ENCODE measurements around the gene BANK1. TPM values are rescaled to one million over a fixed set of nuclear protein-coding genes. Genes with fewer than 3 reads are reported as not detected.

BANK1 gene, protein sequence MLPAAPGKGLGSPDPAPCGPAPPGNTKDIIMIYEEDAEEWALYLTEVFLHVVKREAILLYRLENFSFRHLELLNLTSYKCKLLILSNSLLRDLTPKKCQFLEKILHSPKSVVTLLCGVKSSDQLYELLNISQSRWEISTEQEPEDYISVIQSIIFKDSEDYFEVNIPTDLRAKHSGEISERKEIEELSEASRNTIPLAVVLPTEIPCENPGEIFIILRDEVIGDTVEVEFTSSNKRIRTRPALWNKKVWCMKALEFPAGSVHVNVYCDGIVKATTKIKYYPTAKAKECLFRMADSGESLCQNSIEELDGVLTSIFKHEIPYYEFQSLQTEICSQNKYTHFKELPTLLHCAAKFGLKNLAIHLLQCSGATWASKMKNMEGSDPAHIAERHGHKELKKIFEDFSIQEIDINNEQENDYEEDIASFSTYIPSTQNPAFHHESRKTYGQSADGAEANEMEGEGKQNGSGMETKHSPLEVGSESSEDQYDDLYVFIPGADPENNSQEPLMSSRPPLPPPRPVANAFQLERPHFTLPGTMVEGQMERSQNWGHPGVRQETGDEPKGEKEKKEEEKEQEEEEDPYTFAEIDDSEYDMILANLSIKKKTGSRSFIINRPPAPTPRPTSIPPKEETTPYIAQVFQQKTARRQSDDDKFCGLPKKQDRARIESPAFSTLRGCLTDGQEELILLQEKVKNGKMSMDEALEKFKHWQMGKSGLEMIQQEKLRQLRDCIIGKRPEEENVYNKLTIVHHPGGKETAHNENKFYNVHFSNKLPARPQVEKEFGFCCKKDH
- not detected for total RNA-seq

DNA sequence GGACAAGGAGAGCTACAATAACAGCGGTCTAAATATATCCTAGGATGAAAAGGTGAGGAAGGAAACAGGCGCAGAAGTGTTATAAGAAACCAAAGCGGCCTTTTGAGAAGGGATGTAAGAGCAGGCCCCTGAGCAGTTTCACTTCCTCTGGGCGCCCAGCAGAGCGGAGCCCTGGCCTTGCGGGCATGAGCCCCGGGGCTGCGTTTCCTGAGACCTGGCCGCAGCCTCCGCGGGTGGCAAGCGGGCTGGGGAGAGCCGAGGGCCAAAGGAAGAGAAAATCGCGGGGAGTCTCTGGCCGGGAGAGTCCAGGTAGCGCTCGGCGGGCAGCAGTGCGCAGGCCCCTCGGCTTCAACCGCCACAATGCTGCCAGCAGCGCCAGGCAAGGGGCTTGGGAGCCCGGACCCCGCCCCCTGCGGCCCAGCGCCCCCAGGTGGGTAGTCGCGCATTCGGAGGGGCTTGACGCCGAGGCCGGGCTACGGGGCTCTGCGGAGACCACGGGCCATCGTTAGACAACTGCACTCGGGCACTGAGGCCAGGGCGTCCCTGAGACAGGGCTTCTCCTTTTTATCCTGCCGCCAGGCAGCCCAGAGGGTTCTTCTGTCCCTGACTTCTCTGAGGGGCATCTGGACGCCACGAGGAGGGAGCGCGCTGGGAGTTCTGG, at the start of gene BANK1:
TSS of gene BANK1 (plus strand) at position 210 of the 661 bp plus-strand sequence. CDS start at position 361, 151 bp downstream.
- no peaks in the 10 kb centered on the region for H3K36me3 Mint-ChIP-seq
- H3K27ac Mint-ChIP-seq: no peak within 1 kb of the TSS
- ChIA-PET CTCF (no interaction called here), POLR2A (no interaction called here)
- no peaks in the 10 kb centered on the region for H3K9me3 Mint-ChIP-seq
- H3K4me1 Mint-ChIP-seq (ENCODE audit: low read depth): peaks cover 9% of the 10 kb centered on the region
- peaks cover 28% of the 10 kb centered on the region for H3K27me3 Mint-ChIP-seq
- peak within 1 kb of the TSS; percentile 43 for H3K4me3 Mint-ChIP-seq
- DNase-seq: peak; percentile 33
- intact Hi-C loops (cut with micrococcal nuclease): no loop called here

DNA sequence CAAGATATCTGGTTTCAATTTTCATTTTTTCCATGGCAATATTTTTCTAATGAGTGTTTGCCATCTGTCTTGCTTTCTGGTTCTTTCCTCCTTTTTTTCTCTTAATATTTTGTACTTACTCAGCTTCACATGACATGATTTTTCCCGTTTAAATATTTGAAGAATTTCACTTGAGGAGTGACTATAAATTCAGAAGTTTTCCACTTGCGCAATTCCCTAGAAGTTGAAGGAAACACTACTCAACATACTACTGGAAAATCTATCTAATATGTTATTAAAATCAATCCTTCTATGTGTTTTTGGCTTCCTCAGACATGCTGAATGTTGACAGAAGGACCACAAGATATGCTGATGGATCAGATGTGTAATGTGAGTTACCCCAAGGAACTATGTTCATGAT, 36.8 kb upstream of the BANK1 start:
- Mint-ChIP-seq H3K4me3 (no peak overlapping the region), H3K9me3 (no peaks in the 10 kb centered on the region), H3K27me3 (no peaks in the 10 kb centered on the region), H3K27ac (no peak overlapping the region), H3K36me3 (no peaks in the 10 kb centered on the region), H3K4me1 (ENCODE audit: low read depth) (no peaks in the 10 kb centered on the region)
- POLR2A ChIA-PET: no interaction called here
- DNase-seq: no peak
- intact Hi-C loops (cut with micrococcal nuclease): no loop called here
- CTCF ChIA-PET: no interaction called here

DNA sequence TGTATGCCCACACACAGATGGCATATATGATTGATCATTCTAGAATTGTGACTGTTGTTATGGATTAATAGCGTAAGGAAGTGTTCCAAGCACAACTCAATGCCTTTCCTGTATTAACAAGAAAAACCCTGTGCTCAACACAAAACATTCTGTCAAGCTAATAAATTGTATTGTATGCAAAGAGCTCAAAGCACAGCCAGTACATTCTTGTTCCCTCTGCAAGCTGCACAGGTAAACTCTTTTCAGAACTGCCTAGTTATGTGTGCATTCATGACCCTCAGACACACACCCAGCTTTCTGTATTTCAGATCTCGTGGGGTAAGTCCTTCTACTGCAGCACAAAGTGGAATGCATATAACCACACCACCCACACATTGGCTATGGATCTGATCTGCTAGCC, 34.3 kb upstream of the BANK1 start:
- Mint-ChIP-seq H3K4me1 (ENCODE audit: low read depth) (no peaks in the 10 kb centered on the region), H3K9me3 (no peaks in the 10 kb centered on the region), H3K4me3 (no peak overlapping the region), H3K27ac (no peak overlapping the region), H3K36me3 (no peaks in the 10 kb centered on the region), H3K27me3 (no peaks in the 10 kb centered on the region)
- no peak for DNase-seq
- CTCF ChIA-PET: no interaction called here
- POLR2A ChIA-PET: no interaction called here
- intact Hi-C loops (cut with micrococcal nuclease): no loop called here

DNA sequence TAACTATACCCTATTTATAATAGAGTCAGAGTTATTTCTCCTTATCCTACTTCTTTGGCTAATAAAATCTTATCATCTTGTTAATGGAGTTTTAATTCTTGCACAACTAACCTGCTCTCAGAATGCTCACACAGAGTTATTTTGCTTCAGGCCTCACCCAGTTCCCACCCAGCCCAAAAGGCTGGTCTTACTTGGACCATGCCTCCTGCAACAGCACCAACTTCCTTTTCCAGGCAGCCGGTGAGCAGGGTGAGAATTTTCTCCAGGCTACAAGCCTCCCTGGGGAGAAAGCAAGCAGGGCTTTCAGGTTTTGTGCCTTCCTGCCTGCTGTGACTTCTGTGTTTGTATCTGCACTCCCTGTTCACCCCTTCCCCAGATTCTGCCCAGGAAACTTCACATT, 29.1 kb upstream of the BANK1 start:
- CTCF ChIA-PET: no interaction called here
- Mint-ChIP-seq H3K4me1 (ENCODE audit: low read depth) (no peaks in the 10 kb centered on the region), H3K4me3 (no peak overlapping the region), H3K27me3 (no peaks in the 10 kb centered on the region), H3K36me3 (no peaks in the 10 kb centered on the region), H3K27ac (no peak overlapping the region), H3K9me3 (peaks cover 1% of the 10 kb centered on the region)
- POLR2A ChIA-PET: no interaction called here
- no peak for DNase-seq
- intact Hi-C loops (cut with micrococcal nuclease): no loop called here

DNA sequence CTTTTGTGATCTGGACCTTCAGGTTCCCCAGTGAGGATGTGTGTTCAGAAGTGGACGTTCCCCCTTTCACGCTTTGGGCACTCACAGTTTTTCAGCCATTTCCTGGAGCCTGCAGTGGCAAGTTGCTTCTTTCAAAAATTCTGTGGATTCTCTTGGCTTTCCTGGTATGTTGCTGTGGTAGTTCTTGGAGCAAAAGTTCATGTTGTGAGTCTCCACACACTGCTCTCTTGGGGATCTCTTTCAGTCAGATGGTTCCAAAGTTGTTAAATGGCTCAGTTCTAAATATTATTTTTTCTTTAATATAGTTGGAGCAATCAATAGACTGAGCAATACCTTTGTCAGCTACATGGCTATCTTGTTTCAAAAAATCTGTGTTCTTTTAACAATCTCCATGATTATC, 28.5 kb upstream of the BANK1 start:
- Mint-ChIP-seq H3K36me3 (no peaks in the 10 kb centered on the region), H3K4me1 (ENCODE audit: low read depth) (no peaks in the 10 kb centered on the region)
- intact Hi-C loops (cut with micrococcal nuclease): no loop called here

DNA sequence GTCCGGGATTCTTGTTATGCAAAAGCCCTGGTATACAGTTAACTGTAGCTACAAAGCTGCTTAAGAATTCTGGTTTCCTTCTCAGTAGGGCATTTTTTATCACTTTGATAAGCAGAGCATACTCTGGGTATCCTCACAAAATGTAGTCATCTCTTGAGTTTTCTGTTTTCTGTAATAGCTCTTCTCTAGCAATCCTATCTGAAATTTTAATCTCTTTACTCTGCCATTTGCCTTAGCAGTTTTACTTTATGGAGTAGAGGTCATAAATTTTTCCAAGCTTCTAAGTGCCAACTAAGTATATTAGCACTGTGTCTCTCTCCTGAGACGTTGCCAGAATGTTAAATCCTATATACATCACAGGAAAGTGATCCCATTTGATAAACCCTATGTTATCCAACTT, 28.0 kb upstream of the BANK1 start:
- intact Hi-C loops (cut with micrococcal nuclease): no loop called here
- Mint-ChIP-seq H3K27ac (no peak overlapping the region), H3K4me3 (no peak overlapping the region), H3K9me3 (peaks cover 8% of the 10 kb centered on the region), H3K4me1 (ENCODE audit: low read depth) (no peaks in the 10 kb centered on the region), H3K27me3 (peaks cover 3% of the 10 kb centered on the region), H3K36me3 (no peaks in the 10 kb centered on the region)
- no peak for DNase-seq
- CTCF ChIA-PET: no interaction called here
- POLR2A ChIA-PET: no interaction called here

More for the DNA sequence above, 28.5 kb upstream of the BANK1 start:
- Mint-ChIP-seq H3K27ac (no peak overlapping the region), H3K27me3 (peaks cover under 1% of the 10 kb centered on the region), H3K9me3 (peaks cover 6% of the 10 kb centered on the region), H3K4me3 (no peak overlapping the region)
- no peak for DNase-seq
- CTCF ChIA-PET: no interaction called here
- POLR2A ChIA-PET: no interaction called here

DNA sequence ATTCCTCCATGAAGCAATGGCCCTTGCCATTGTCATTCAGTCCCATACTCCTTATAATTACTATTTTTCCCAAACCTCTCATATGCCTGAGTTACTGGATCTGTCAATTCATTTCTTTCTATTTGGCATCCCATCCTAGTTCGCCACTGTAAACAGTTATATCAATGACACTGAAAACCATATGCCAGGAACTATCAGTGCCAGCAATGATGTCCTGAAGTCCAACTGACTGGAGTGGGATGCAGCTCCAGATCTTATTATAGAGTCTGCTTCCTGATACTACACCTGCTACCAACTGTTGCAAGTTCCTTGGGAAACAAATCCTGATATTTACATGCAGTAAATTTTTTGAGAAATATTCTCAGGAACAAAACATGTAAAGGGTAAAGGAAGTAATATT, 27.0 kb upstream of the BANK1 start:
- Mint-ChIP-seq H3K4me1 (ENCODE audit: low read depth) (no peaks in the 10 kb centered on the region), H3K36me3 (no peaks in the 10 kb centered on the region), H3K27ac (no peak overlapping the region), H3K27me3 (peaks cover 3% of the 10 kb centered on the region), H3K9me3 (peaks cover 11% of the 10 kb centered on the region), H3K4me3 (no peak overlapping the region)
- DNase-seq: no peak
- ChIA-PET POLR2A (no interaction called here), CTCF (no interaction called here)
- intact Hi-C loops (cut with micrococcal nuclease): no loop called here

DNA sequence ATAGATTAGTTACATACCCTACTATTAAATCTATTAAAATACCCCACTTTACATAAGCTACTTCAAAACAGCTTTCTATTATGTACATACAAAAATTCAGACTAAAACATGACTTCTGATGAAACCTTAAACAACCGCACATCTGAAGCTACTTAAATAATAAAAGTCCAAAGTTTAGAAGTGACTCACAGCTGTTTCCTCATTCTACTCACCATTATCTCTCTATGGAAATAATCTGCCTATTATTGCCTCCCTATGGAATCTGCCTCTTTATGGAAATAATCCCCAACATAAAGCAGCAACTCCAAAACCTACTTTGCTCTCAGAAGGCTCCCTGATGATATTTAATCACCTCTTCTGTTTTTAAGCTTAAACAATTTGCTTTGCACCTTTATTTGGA, 15.7 kb upstream of the BANK1 start:
- intact Hi-C loops (cut with micrococcal nuclease): no loop called here
- Mint-ChIP-seq H3K4me3 (no peak overlapping the region), H3K9me3 (peaks cover 17% of the 10 kb centered on the region), H3K36me3 (no peaks in the 10 kb centered on the region), H3K27ac (no peak overlapping the region), H3K27me3 (peaks cover 14% of the 10 kb centered on the region), H3K4me1 (ENCODE audit: low read depth) (no peaks in the 10 kb centered on the region)
- DNase-seq: no peak
- ChIA-PET POLR2A (no interaction called here), CTCF (no interaction called here)

DNA sequence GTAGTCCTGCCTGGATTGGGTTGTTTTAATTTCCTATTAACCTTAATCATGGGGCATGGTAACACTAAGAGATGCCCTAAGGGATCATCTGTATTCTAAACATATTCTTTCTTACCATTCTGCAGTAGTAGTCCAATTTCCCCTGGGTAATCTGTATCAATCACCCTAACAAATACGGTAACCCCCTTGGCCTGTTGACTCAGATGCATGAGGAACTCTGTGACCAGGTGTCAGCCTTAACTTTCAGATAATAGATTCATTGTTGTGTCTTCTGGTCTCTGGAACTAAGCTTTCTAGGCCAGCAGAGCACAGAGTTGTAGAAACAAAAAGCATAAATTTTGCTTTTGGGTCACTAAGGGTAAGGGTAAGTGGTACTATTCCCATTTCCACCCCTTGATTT, 13.1 kb upstream of the BANK1 start:
- Mint-ChIP-seq H3K4me3 (no peak overlapping the region), H3K36me3 (no peaks in the 10 kb centered on the region), H3K9me3 (peaks cover 2% of the 10 kb centered on the region), H3K27me3 (peaks cover 13% of the 10 kb centered on the region), H3K4me1 (ENCODE audit: low read depth) (no peaks in the 10 kb centered on the region), H3K27ac (no peak overlapping the region)
- intact Hi-C loops (cut with micrococcal nuclease): no loop called here
- DNase-seq: no peak
- POLR2A ChIA-PET: no interaction called here
- CTCF ChIA-PET: no interaction called here

DNA sequence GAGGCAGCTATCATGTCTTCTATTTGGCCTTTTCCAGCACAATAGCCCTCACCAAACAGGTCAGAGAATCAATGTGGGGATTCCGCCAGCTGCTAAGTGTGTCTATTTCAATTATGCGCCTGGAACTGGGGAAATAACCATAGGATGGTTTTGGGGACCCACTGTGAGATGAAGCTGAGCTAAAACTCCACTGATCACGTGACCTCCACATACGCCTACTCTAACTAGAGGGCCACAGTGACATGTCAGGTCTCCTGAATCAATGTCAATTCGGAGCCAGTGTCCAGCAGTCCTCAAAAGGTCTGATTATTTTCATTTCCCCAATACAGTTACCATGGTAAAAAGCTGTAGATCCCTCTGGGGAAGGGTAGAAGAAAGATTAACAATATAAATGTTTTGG, 10.2 kb upstream of the BANK1 start:
- CTCF ChIA-PET: no interaction called here
- no peak overlapping the region for H3K27ac Mint-ChIP-seq
- H3K27me3 Mint-ChIP-seq: peaks cover 17% of the 10 kb centered on the region

DNA sequence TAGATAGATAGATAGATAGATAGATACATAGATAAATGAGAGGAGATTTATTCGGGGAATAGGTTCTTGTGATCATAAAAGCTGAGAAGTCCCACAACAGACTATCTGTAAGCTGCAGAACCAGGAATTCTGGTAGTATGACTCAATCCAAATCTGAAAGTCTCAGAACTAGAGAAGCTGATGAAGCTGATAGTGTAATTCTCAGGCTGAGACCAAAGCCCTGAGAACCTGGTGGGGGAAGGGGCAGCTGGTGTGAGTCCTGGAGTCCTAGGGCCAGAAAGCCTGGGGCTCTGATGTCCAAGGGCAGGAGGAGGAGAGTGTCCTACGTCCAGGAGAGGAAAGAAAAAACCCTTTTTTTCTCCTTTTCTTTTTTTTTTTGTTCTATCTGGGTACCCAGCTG, 8.0 kb upstream of the BANK1 start:
- POLR2A ChIA-PET: no interaction called here
- H3K36me3 Mint-ChIP-seq: no peaks in the 10 kb centered on the region
- H3K4me3 Mint-ChIP-seq: no peak overlapping the region
- intact Hi-C loops (cut with micrococcal nuclease): no loop called here
- no peak overlapping the region for H3K27ac Mint-ChIP-seq
- peaks cover 16% of the 10 kb centered on the region for H3K27me3 Mint-ChIP-seq
- no peaks in the 10 kb centered on the region for H3K9me3 Mint-ChIP-seq
- no peaks in the 10 kb centered on the region for H3K4me1 Mint-ChIP-seq (ENCODE audit: low read depth)
- CTCF ChIA-PET: no interaction called here
- DNase-seq: no peak

More for the DNA sequence above, 10.2 kb upstream of the BANK1 start:
- Mint-ChIP-seq H3K4me1 (ENCODE audit: low read depth) (no peaks in the 10 kb centered on the region), H3K36me3 (no peaks in the 10 kb centered on the region), H3K9me3 (no peaks in the 10 kb centered on the region), H3K4me3 (no peak overlapping the region)
- POLR2A ChIA-PET: no interaction called here
- no peak for DNase-seq
- intact Hi-C loops (cut with micrococcal nuclease): no loop called here

DNA sequence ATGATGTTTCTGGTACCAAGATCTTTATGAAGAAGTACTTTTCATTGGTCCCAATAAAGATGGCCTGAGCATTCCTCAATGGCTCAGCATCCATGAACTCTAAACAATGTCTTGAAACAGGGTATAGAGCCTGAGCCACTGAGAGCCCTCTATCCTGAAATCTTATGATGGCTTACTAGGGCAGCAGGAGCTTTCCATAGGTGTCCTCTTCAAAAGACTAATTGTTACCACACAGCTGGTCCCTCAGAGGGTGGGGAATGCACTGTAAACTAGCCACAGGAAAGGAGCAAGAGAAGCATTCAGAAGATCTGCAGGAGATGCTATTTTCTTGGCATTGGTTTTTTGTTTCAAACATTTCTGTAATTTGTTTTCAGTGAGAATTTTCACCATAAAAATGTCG, 5.6 kb upstream of the BANK1 start:
- H3K9me3 Mint-ChIP-seq: no peaks in the 10 kb centered on the region
- H3K27me3 Mint-ChIP-seq: peaks cover 22% of the 10 kb centered on the region
- intact Hi-C loops (cut with micrococcal nuclease): no loop called here
- H3K36me3 Mint-ChIP-seq: no peaks in the 10 kb centered on the region
- H3K4me1 Mint-ChIP-seq (ENCODE audit: low read depth): no peaks in the 10 kb centered on the region
- H3K4me3 Mint-ChIP-seq: no peak overlapping the region
- H3K27ac Mint-ChIP-seq: no peak overlapping the region
- ChIA-PET CTCF (no interaction called here), POLR2A (no interaction called here)
- DNase-seq: no peak

DNA sequence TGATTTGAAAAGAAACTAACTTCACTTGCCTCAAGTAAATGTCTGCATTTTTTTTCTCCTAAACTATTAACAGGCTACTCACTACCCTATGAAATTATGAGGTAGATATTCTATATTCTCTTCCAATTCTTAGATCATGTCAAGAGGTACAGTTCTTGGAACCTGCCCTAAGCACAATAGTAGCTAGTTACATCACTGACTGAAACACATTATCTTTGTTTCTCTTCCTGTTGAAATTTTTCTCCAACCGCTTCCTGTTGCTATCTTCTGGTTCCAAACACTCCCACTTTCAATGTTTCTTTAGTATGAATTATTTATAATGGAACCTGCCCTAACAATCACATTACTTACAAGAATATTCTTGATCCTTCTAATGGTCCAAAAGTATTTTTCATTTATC, 5.0 kb upstream of the BANK1 start:
- Mint-ChIP-seq H3K9me3 (no peaks in the 10 kb centered on the region), H3K27me3 (peaks cover 25% of the 10 kb centered on the region), H3K36me3 (no peaks in the 10 kb centered on the region), H3K4me1 (ENCODE audit: low read depth) (peaks cover 5% of the 10 kb centered on the region), H3K27ac (no peak overlapping the region), H3K4me3 (no peak overlapping the region)
- no peak for DNase-seq
- ChIA-PET CTCF (no interaction called here), POLR2A (no interaction called here)
- intact Hi-C loops (cut with micrococcal nuclease): no loop called here
